GM21619 (cell line): Measurements from ENCODE around the gene SULF2.

Experiments used
- ATAC-seq: cut with Tn5 transposase; IDR thresholded peaks from one replicate; pipeline ENCODE4 v1.9.1; 2021; ENCODE audit not compliant: unreplicated experiment

SULF2 gene

DNA sequence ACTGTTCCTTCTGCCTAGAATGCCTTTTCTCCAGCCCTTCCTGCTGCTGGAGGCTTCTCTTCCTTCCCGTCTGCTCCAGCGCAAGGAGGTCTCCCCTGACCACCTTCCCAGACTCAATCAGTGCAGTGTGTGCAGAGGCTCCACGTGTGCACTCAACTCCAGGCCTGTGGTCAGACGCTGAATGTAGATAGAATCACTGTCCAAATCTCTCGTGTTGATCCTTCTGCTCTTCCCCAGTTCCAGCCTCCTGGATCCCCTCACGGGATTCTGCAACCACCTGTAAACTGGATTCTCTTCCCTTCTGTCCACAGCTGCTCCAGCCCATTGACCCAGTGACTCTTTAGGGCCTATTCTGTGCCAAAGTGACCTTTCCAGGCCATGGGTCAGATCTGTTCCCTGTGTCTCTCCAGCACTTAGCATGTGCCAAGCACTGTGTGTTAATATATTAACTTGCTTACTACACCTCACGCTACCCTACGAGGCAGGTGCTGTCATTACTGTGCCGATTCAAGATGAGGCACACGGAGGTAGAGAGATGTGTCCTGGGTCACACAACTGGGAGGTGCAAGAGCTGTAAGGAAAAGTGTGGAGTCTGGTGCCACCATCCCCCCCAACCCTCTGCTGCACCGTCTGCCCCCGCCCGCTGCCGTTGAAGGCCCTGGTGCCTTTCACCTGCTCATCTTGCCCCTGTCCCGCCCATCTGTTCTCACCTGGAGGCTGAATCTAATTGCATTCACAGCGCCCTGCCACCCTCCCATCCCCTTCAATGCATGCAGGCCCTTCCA, 112.2 kb downstream of the SULF2 start:
- no peak for ATAC-seq

GRCh38 chr20:47672166-47672565, 113.1 kb downstream of the SULF2 start:
- ATAC-seq: no peak

DNA sequence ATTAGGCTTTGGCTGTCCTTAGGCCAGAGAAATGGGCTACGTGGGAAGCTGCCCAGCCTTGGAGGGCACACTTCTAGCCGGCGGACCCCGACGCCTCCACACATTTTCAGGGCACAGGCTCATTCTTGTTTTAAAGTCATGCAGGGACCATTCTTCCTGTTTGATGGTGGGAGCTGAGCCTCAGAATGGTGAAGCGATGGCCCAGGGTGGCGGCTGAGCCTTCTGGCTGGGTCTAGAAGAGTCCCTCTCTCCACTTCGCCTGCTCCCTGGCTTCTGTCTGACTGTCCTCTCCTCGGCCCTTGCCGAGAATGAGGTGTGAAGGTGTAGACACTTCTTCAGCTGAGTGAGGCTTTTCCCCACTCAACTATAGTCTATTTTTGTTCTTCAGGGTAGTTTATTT, 114.4 kb downstream of the SULF2 start:
- ATAC-seq: no peak

DNA sequence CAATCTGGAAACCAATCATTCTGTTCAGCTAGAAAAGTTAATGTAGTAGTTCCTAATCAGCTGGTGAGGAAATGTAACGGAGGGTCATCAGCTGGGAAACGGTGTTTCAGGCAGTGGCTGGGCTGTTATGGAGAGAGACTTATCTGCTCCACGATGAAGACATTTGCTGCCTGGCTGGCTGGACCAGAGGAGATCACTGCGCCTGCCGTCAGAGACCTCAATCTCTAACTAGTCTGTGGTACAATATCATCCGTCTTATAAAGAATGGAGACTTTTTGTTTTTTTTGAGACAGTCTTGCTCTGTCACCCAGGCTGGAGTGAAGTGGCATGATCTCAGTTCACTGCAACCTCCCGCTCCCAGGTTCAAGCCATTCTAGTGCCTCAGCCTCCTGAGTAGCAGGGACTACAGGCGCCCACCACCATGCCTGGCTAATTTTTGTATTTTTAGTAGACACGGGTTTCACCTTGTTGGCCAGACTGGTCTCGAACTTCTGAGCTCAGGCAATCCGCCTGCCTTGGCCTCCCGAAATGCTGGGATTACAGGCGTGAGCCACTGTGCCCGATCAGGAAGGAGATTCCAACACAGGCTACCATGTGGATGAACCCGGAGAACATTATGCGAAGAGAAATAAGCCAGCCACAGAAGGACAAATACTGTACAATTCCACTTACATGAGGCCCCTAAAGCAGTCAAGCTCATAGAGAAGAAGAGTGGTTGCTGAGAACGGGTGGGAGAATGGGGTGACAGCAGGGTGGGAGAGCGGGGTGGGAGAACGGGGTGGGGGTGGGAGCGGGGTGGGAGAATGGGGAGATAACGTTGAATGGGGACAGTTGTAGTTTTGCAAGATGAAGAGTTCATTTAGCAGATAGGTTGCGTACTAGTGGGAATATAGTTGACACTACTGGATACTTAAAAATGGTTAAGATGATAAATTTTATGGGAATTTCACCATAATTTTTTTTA, 115.1 kb downstream of the SULF2 start:
- no peak for ATAC-seq

- no peak for ATAC-seq
Measured at GRCh38 chr20:47669489-47669888, 115.8 kb downstream of the SULF2 start.

GRCh38 chr20:47669152-47669425, 116.2 kb downstream of the SULF2 start:
- ATAC-seq: no peak

- no peak for ATAC-seq
Measured at GRCh38 chr20:47668313-47669151, 116.7 kb downstream of the SULF2 start.

DNA sequence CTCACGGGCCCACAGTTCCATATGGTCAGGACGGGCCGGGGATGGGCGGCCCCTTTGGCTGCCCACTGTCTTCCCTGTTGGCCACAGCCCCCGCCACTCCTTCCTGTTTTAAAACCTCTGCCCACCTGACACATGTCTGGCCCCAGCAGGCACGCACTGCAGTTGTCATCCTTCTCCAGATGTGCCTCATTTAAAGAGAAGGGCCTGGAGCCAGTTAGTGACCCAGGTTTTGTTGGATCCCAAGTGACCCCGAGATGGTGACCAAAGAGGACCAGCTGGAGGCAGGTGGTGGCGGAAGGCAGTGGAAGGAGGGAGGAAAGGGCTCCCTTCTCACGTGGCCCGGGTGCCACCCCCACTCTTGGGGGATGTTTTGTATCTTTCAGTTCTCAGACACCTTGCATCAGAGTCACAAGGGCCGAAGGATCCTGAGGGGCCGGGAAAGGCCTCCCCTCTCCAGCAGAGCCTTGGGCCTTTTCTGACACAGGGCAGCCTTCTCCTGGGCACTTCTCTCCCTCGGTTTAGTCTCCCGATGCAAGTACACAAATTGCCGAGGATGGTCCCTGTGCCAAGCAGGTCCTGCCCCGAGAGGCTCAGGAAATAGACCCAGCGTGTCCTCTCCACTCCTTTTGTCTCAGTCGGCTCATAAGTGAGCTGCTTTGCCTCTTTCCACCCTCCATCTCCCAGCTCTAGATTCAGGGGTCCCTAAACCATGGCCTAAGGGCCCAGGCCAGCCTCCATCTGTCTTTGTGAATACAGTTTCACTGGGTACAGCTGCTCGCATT, 117.6 kb downstream of the SULF2 start:
- ATAC-seq: no peak

GRCh38 chr20:47667086-47667485, 118.2 kb downstream of the SULF2 start:
- no peak for ATAC-seq

DNA sequence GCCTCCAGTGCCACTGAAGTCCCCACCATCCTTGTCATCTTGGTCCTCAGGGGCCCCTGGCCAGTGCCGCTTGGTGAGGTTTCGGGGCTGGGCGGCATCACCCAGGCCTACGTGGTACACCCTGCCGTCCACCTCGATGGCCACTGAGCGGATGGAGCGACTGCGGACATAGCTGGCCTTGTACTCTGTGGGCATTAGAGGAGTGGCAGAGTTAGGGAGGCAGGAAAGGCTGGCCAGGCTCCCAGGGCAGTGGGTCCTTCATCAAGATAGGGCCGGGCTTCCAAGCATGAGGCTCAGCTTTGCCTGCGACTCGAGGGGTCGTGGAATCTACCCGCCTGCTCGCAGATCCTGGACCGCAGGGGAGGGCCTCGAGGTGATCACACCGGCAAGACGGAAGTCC, 119.0 kb downstream of the SULF2 start:
- no peak for ATAC-seq

DNA sequence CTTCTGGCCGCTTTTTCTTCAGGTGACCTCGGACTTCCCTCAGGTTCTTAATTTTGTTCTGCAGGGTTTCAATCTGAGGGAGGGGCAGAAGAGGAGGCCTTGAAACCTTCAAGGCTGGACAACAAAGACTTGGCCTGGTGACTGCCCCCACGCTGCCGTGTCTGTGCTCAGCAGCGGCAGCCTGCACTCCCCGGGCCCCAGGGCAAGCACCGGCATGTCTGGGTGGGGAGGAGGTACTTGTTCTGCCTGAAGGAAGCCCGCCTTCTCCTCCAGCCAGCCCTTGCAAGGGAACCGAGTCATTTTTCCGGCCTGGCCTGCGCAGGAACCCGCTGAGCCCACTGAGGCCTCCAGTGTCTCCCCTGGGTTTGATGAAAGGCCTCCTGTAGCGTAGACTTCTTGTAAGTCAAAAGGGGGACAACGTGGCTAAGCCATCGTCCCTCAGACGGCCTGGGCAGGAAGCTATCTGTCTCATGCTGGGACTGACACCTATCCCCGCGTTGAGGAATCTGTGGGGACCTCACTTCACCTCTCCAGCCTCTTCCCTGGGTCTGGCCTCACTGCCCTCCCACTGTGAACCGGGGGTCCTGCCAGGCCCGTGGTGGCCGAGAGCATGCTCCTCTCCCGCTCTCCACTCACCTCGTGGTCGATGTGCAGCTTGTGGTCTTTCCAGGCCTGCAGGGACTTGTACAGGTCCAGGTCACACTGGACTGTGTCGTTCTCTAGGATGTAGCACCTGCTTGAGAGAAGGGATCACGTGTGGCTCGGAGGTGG, 119.9 kb downstream of the SULF2 start:
- ATAC-seq: no peak

- ATAC-seq: no peak
Measured at GRCh38 chr20:47664744-47665143, 120.5 kb downstream of the SULF2 start.

DNA sequence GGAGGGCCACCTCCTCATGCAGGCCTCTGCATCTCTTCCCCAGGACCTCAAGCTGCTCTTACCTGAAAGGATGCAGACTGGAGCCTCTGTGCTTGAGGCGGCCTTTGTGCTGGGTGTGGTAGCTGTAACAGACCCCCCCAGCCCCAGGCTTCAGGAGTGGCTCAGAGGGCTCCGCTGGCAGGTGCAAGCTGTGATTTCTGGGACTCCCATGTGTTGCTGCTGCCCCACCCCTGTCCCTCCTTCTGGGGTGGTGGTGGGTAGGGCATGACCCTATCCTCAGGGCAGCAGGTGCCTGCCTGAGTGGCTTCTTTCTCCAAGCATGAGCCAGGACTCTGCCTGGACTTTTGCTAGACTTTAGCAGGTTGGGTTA, 121.2 kb downstream of the SULF2 start:
- ATAC-seq: no peak

DNA sequence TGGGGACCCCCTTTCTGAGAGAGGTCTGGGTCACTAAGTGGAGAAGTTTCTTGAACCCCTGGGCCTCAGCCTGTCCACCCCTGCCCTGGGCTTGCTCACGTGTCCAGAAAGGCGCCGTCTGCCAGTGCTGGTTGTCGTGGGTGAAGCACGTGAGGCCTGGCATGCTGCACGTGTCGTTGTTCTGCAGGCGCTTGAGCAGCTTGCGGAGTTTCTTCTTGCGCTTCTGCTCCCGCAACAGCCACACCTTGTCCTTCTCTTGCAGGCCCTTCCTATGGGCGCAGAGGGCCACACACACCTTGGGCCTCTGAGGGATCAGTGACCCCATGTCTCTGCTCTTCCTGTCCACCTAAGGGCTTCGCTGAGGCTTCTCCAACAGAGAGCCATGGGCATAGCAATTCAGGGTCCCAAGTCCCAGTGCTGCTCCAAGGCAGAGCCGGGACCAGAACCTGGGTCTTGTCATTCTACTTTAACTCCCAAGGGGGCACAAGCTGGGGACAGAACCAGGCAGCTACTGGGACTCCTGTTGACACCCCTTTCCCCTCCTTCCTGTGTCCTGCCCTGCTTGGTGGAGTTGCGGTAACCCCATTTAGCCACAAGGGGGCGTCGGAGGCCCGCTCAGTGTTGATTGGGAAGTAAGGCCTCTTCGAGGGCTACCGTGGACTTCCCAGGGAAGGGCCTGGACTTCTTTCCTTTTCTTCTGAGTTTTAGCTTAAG, 121.8 kb downstream of the SULF2 start:
- ATAC-seq: no peak

DNA sequence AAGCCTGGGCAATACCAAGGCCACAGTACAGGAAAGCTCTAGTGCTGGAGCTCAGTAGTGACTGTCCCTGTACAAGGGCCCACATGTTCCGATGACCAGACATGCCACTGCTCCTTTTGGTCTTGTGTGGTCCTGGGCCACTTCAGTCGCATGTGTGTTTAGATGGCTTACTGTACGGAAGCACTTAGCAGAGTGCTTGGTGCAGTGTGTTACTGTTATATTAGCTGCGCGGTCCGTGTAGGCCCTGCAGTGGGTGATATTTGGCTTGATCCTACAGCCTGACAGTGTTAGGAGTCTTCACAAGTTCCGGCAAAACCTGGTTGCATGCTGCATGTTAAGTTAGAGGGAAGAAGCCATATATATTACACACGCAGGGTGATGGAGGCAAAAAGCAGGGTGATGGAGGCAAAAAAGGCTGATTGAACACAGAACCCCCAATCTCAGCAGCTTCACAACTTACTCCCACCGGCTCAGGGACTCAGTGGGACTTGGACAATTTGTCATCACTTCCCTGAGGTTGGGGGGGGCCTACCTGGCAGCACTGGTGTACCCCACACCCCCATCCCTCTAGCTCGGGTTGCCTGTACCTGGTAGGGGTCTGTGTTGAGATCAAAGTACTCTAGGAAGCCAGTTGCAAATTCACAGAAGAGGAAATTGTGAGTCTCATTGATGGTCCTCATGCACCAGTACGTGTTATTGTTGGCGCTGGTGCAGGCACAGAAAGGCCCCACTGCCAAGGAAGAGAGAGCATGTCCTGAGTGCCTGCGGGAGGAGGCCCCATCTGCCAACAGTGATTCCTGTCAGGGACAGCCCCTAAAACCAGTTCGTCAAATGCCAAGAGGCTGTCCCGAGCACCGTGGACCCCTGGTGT, 122.6 kb downstream of the SULF2 start:
- ATAC-seq: no peak

- no peak for ATAC-seq
Measured at GRCh38 chr20:47661714-47662113, 123.6 kb downstream of the SULF2 start.

GRCh38 chr20:47660983-47661700, 124.1 kb downstream of the SULF2 start:
- no peak for ATAC-seq

GRCh38 chr20:47660602-47660905, 124.7 kb downstream of the SULF2 start:
- ATAC-seq: no peak
